Smooth muscle cell (in vitro differentiated cells): Measurements from ENCODE around the gene VGF. TPM values are rescaled to one million over a fixed set of nuclear protein-coding genes. Genes with fewer than 3 reads are reported as not detected.

ENCODE experiments used
- DNase-seq: peaks from one replicate; lab custom pipeline; 2025; ENCODE audit not compliant: unreplicated experiment; lab: John Stamatoyannopoulos, UW
- H2AFZ ChIP-seq: fragments of 200-600 bp; sonication (generic); 2 replicates; pipeline ENCODE4 v1.6.0; 2016; ENCODE audit warnings: antibody characterized with exemption, low read depth, mild to moderate bottlenecking
- H3F3A ChIP-seq: fragments of 200-600 bp; sonication (generic); 2 replicates; pipeline ENCODE4 v1.6.0; 2017; ENCODE audit warnings: antibody characterized with exemption, low read depth
- H3K27ac ChIP-seq: fragments of 200-600 bp; sonication (generic); 2 replicates; pipeline ENCODE4 v1.5.1; 2016; ENCODE audit warnings: low read depth, mild to moderate bottlenecking
- H3K27me3 ChIP-seq: fragments of 200-600 bp; sonication (generic); 2 replicates; pipeline ENCODE4 v1.6.1; 2016; ENCODE audit warnings: low read depth, mild to moderate bottlenecking
- H3K36me3 ChIP-seq: fragments of 200-600 bp; sonication (generic); 2 replicates; pipeline ENCODE4 v1.5.1; 2016; ENCODE audit warnings: low read depth
- H3K4me1 ChIP-seq: fragments of 200-600 bp; sonication (generic); 2 replicates; pipeline ENCODE4 v1.5.1; 2016; ENCODE audit warnings: low read depth
- H3K4me2 ChIP-seq: fragments of 200-600 bp; sonication (generic); 2 replicates; pipeline ENCODE4 v1.6.0; 2016; ENCODE audit warnings: mild to moderate bottlenecking
- H3K4me3 ChIP-seq: fragments of 200-600 bp; sonication (generic); 2 replicates; pipeline ENCODE4 v1.5.1; 2016; ENCODE audit warnings: mild to moderate bottlenecking
- H3K79me2 ChIP-seq: fragments of 200-600 bp; sonication (generic); 2 replicates; pipeline ENCODE4 v1.6.0; 2016; ENCODE audit warnings: low read depth, mild to moderate bottlenecking
- H3K9ac ChIP-seq: fragments of 200-600 bp; sonication (generic); 2 replicates; pipeline ENCODE4 v1.6.0; 2016; ENCODE audit warnings: low read depth
- H3K9me3 ChIP-seq: fragments of 200-600 bp; sonication (generic); replicated peaks from 2 replicates; pipeline ENCODE4 v1.5.1; 2016; ENCODE audit warnings: low read depth
- H4K20me1 ChIP-seq: fragments of 200-600 bp; sonication (generic); 2 replicates; pipeline ENCODE4 v1.6.0; 2016; ENCODE audit warnings: low read depth
- CTCF ChIP-seq: fragments of 200-600 bp; sonication (generic); IDR thresholded peaks from 2 replicates; pipeline ENCODE4 v1.5.1; 2017; ENCODE audit warnings: borderline replicate concordance, mild to moderate bottlenecking, antibody characterized with exemption; ENCODE audit not compliant: insufficient read depth, poor library complexity, severe bottlenecking
- WGBS: methylation state at CpG from one replicate; pipeline ENCODE4 v1.1.7; 2016; ENCODE audit warnings: low lambda C conversion rate; 5-methylcytosine and 5-hydroxymethylcytosine counted together
- polyA plus RNA-seq: library from polyadenylated mRNA; unstranded; fragments of >200 nt; fragmentation: Nextera tagmentation; extraction: Ambion mirVana; gene quantifications from 2 replicates; pipeline ENCODE4 v1.2.1, GENCODE V29; 2016
- total RNA-seq: library from RNA; depleted of rRNA; stranded (reverse); fragments of >200 nt; gene quantifications from 2 replicates; pipeline ENCODE4 v1.2.3, GENCODE V29; 2014

Gene VGF
- total and polyA plus RNA-seq, 2 experiments from 2014 or later: 0.25 to 0.85 TPM

- peak; percentile 2 for TF ChIP-seq CTCF
Observed at GRCh38 chr7:101170617-101171441, 5.5 kb upstream of the VGF start.

GRCh38 chr7:101169838-101170551, 4.6 kb upstream of the VGF start:
- TF ChIP-seq CTCF: peak; percentile 80
- H3K9me3 ChIP-seq: no peaks in the 10 kb centered on the region
- WGBS: 5% methylated on average over 32 of the region's 33 CpGs
- H3K4me1 ChIP-seq: peaks cover 39% of the 10 kb centered on the region
- H3K27ac ChIP-seq: no peak overlapping the region
- H3F3A ChIP-seq: peaks cover 10% of the 10 kb centered on the region
- peak overlapping the region; percentile 30 for H3K4me2 ChIP-seq
- H3K79me2 ChIP-seq: no peaks in the 10 kb centered on the region
- H4K20me1 ChIP-seq: peaks cover 3% of the 10 kb centered on the region
- H3K27me3 ChIP-seq: peaks cover 72% of the 10 kb centered on the region
- no peak overlapping the region for H3K9ac ChIP-seq
- H3K36me3 ChIP-seq: no peaks in the 10 kb centered on the region
- DNase-seq: peak; percentile 52
- no peak overlapping the region for H3K4me3 ChIP-seq
- H2AFZ ChIP-seq: no peak overlapping the region

More at GRCh38 chr7:101170617-101171441, 5.5 kb upstream of the VGF start:
- WGBS: 8% methylated on average over 17 of the region's 17 CpGs
- Histone ChIP-seq H3K4me2 (no peak overlapping the region), H3K36me3 (no peaks in the 10 kb centered on the region), H3K27ac (no peak overlapping the region), H4K20me1 (no peaks in the 10 kb centered on the region), H3K79me2 (no peaks in the 10 kb centered on the region), H2AFZ (no peak overlapping the region), H3F3A (peaks cover 10% of the 10 kb centered on the region), H3K9ac (no peak overlapping the region), H3K4me3 (no peak overlapping the region), H3K9me3 (no peaks in the 10 kb centered on the region), H3K27me3 (peaks cover 77% of the 10 kb centered on the region), H3K4me1 (peaks cover 33% of the 10 kb centered on the region)
- no peak for DNase-seq

- Histone ChIP-seq H3K79me2 (no peaks in the 10 kb centered on the region), H3K9me3 (no peaks in the 10 kb centered on the region), H3K4me1 (peaks cover 39% of the 10 kb centered on the region), H3K36me3 (no peaks in the 10 kb centered on the region), H4K20me1 (peaks cover 10% of the 10 kb centered on the region), H3F3A (peaks cover 10% of the 10 kb centered on the region), H3K27me3 (peaks cover 72% of the 10 kb centered on the region), H3K27ac (no peak overlapping the region), H3K9ac (no peak overlapping the region), H2AFZ (no peak overlapping the region), H3K4me2 (peak overlapping the region; percentile 30), H3K4me3 (no peak overlapping the region)
- 1% methylated on average over 15 of the region's 18 CpGs for WGBS
- no peak for DNase-seq
- TF ChIP-seq CTCF: no peak
Observed at GRCh38 chr7:101169110-101169837, 3.9 kb upstream of the VGF start.
